ENCODE results near the gene GSN. TPM values are rescaled to one million over a fixed set of nuclear protein-coding genes. Genes with fewer than 3 reads are reported as not detected.

Gene GSN
- total RNA-seq, 1 experiment from 2014 or later: 68.3 TPM

DNA sequence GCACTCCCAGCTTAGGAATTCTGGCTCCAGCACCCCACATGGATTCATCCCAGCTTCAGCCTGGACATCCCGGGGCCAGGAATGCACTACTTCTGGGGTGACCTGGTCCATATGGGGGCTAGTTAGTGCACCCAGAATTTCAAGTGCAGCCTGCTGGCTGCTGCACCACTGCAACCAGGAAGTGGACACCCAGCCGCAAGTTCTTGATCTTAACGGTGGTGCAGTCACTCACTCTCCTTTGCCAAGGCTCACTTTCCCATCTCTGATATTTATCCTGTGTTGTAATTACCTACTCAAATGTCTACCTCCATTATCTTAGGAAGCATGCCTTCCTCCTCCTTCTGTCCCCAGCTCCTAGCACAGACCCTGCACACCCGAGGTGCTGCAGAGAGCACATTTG is 40.1 kb upstream of the GSN start:
- TF ChIP-seq, protein P1, sequence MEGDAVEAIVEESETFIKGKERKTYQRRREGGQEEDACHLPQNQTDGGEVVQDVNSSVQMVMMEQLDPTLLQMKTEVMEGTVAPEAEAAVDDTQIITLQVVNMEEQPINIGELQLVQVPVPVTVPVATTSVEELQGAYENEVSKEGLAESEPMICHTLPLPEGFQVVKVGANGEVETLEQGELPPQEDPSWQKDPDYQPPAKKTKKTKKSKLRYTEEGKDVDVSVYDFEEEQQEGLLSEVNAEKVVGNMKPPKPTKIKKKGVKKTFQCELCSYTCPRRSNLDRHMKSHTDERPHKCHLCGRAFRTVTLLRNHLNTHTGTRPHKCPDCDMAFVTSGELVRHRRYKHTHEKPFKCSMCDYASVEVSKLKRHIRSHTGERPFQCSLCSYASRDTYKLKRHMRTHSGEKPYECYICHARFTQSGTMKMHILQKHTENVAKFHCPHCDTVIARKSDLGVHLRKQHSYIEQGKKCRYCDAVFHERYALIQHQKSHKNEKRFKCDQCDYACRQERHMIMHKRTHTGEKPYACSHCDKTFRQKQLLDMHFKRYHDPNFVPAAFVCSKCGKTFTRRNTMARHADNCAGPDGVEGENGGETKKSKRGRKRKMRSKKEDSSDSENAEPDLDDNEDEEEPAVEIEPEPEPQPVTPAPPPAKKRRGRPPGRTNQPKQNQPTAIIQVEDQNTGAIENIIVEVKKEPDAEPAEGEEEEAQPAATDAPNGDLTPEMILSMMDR (IDR thresholded peaks at IDR 0.05; ENCODE audit: unreplicated experiment): no peak
- Mint-ChIP-seq H3K9me3 (ENCODE audit: low read depth, unreplicated experiment) (no peaks in the 10 kb centered on the region), H3K4me3 (ENCODE audit: low read depth, unreplicated experiment) (no peak overlapping the region), H3K4me1 (ENCODE audit: low read depth, unreplicated experiment) (peaks cover 11% of the 10 kb centered on the region), H3K36me3 (ENCODE audit: insufficient read depth, unreplicated experiment) (no peaks in the 10 kb centered on the region), H3K27ac (ENCODE audit: unreplicated experiment) (no peak overlapping the region), H3K27me3 (ENCODE audit: unreplicated experiment) (no peaks in the 10 kb centered on the region)
- CTCF ChIA-PET: interaction anchor here (0.7 kb wide), 1 partner anchor 92 kb away, joined by 3 read pairs; no protein-coding TSS in a partner anchor
- no TSS peak for BruUV-seq (replicated peaks)
- intact Hi-C loops (cut with micrococcal nuclease; ENCODE audit: unreplicated experiment): no loop called here
- DNase-seq: no peak

DNA sequence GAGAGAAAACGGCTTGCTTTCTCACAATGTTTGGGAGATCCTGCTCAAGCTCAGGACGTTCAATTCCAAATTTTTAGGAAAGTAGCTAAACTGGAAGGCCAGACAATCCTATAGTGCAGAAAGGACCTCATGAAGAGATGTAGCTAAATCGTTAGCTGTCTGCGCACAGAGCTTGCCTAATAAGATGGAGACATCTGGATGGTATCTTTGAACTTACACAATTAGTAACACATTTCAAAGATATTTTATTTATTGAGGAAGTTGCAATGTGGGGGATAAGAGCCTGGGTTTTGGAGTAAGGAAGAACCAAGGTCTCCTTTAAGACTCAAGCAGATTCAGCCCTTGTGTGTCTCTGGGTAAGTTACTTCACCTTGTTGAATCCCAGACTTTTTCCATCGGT is 37.7 kb upstream of the GSN start:
- Mint-ChIP-seq H3K27ac (ENCODE audit: unreplicated experiment) (no peak overlapping the region), H3K4me3 (ENCODE audit: low read depth, unreplicated experiment) (no peak overlapping the region), H3K9me3 (ENCODE audit: low read depth, unreplicated experiment) (no peaks in the 10 kb centered on the region), H3K4me1 (ENCODE audit: low read depth, unreplicated experiment) (peaks cover 6% of the 10 kb centered on the region), H3K27me3 (ENCODE audit: unreplicated experiment) (no peaks in the 10 kb centered on the region), H3K36me3 (ENCODE audit: insufficient read depth, unreplicated experiment) (no peaks in the 10 kb centered on the region)
- intact Hi-C loops (cut with micrococcal nuclease; ENCODE audit: unreplicated experiment): no loop called here
- BruUV-seq (replicated peaks): no TSS peak
- TF ChIP-seq, protein P1 (IDR thresholded peaks at IDR 0.05; ENCODE audit: unreplicated experiment): no peak
- no peak for DNase-seq
- CTCF ChIA-PET: no interaction called here

DNA sequence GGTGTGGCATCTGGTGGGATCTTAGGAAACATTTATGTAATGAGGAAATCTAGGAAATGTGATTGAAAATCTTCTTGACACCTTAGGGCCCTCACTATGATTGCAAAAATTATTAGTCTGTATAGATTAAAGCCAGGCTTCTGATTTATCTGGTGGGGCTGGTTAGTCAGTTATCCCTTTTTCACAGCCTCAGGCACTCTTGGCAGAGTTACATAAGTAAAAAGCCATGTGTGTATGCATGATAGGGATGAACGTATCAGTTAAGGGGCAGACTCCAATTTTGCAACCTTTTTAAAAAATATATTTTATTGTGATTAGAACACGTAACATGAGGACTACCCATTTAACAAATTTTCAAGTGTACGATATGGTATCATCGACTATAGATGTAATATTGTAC is 35.7 kb upstream of the GSN start:
- CTCF ChIA-PET: no interaction called here
- H3K27me3 Mint-ChIP-seq (ENCODE audit: unreplicated experiment): no peaks in the 10 kb centered on the region

DNA sequence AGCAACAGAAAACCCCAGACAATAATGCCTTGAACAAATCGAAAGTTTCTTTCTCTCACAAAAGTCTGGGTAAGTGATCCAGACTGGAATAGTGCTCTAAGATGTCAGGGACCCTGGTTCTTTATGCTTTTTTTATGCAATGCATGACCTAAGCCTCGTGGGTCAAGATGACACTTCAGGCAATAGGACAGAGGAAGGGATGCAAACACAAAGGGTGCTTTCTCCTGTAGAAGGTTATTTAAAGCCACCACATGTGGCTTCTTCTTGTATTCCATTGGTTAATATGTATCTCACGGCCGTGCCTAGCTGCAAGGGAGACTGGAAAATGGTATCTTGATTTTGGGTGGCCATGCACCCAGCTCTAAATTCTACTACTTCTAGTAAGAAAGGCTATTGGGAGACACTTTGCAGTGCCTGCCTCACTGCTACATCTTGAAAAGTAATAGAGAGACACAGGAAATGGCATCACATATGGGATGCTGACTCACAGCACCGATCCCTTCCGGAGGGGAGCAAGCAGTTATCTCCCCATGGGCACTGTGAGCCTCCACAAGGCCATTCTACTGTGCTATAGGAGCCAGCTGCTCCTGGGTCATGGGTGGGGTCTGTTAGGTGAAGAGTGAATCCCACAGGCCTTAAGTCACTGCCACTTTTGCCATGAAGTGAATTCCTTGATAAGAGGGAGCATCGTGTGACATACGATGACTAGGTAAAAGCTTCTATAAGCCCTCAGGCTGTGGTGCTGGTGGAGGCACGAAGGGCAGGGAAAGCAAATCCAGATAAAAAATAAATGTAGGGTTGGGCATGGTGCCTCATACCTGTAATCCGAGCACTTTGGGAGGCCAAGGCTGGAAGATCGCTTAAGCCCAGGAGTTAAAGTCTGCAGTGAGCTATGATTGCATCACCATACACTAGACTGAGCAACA is 33.8 kb upstream of the GSN start:
- CTCF ChIA-PET: no interaction called here
- DNase-seq: no peak
- H3K36me3 Mint-ChIP-seq (ENCODE audit: insufficient read depth, unreplicated experiment): no peaks in the 10 kb centered on the region
- no TSS peak for BruUV-seq (replicated peaks)
- intact Hi-C loops (cut with micrococcal nuclease; ENCODE audit: unreplicated experiment): no loop called here
- H3K9me3 Mint-ChIP-seq (ENCODE audit: low read depth, unreplicated experiment): no peaks in the 10 kb centered on the region
- H3K4me1 Mint-ChIP-seq (ENCODE audit: low read depth, unreplicated experiment): no peaks in the 10 kb centered on the region
- H3K27ac Mint-ChIP-seq (ENCODE audit: unreplicated experiment): no peak overlapping the region
- no peak overlapping the region for H3K4me3 Mint-ChIP-seq (ENCODE audit: low read depth, unreplicated experiment)
- no peaks in the 10 kb centered on the region for H3K27me3 Mint-ChIP-seq (ENCODE audit: unreplicated experiment)
- TF ChIP-seq, protein P1 (IDR thresholded peaks at IDR 0.05; ENCODE audit: unreplicated experiment): no peak

More for the DNA sequence above, 35.7 kb upstream of the GSN start:
- Mint-ChIP-seq H3K9me3 (ENCODE audit: low read depth, unreplicated experiment) (no peaks in the 10 kb centered on the region), H3K4me1 (ENCODE audit: low read depth, unreplicated experiment) (no peaks in the 10 kb centered on the region), H3K27ac (ENCODE audit: unreplicated experiment) (no peak overlapping the region), H3K4me3 (ENCODE audit: low read depth, unreplicated experiment) (no peak overlapping the region), H3K36me3 (ENCODE audit: insufficient read depth, unreplicated experiment) (no peaks in the 10 kb centered on the region)
- DNase-seq: no peak
- intact Hi-C loops (cut with micrococcal nuclease; ENCODE audit: unreplicated experiment): no loop called here
- TF ChIP-seq, protein P1 (IDR thresholded peaks at IDR 0.05; ENCODE audit: unreplicated experiment): no peak
- BruUV-seq (replicated peaks): no TSS peak
